Measurements from ENCODE around the gene KRT1. TPM values are rescaled to one million over a fixed set of nuclear protein-coding genes. Genes with fewer than 3 reads are reported as not detected.

The KRT1 gene
- not detected in 2 replicates for total RNA-seq (2013; cell fraction: nucleolus; rRNA removed)
- total RNA-seq (2014; rRNA removed) (not detected in 2 replicates), total RNA-seq (2014; rRNA removed; fragmentation: Illumina TruSeq; extraction: Trizol) (not detected in 2 replicates), total RNA-seq (2021) (not detected in 2 replicates), polyA plus RNA-seq (2011; rRNA removed) (not detected in 2 replicates), polyA plus RNA-seq (2014; fragmentation: Illumina TruSeq; extraction: Trizol) (0.13 TPM in 1 of 2 replicates, not detected in the other), polyA plus RNA-seq (2014; fragmentation: Nextera tagmentation; extraction: Ambion mirVana) (not detected), polyA plus RNA-seq (2014; rRNA removed) (not detected in 2 replicates), polyA plus RNA-seq (2016; fragmentation: Nextera tagmentation; extraction: Ambion mirVana) (not detected), polyA minus RNA-seq (2011; rRNA and poly(A)+ RNA removed) (not detected in 2 replicates), Bru-seq, nascent RNA (not detected), BruChase-seq, experiment 1, labeled RNA remaining after a 6-hour chase (not detected), BruChase-seq, experiment 2, labeled RNA remaining after a 2-hour chase (not detected)
- not detected for polyA plus RNA-seq (2011; ENCODE audit: low read depth)
- polyA plus RNA-seq (2011; cell fraction: cytosol; rRNA removed), result not detected in 2 replicates
- polyA plus RNA-seq (2011; cell fraction: nucleus; rRNA removed), result not detected in 2 replicates
- not detected in 2 replicates for polyA plus RNA-seq (2012)
- not detected in 2 replicates for polyA minus RNA-seq (2011; cell fraction: cytosol; rRNA and poly(A)+ RNA removed)
- polyA minus RNA-seq (2011; cell fraction: nucleus; rRNA and poly(A)+ RNA removed), result not detected in 2 replicates
- long read RNA-seq, experiment 1, result 0 reads
- long read RNA-seq, experiment 2, result 0 reads

GRCh38 chr12:52680363-52680762 lies at the start of gene KRT1:
Gene KRT1 (minus strand): TSS chr12:52680407. CDS start chr12:52680348, 59 bp downstream.
- peaks cover 4% of the 10 kb centered on the region; the same call in 1 of the 2 replicates for H4K20me1 ChIP-seq (ENCODE audit: control insufficient read depth, insufficient read depth)
- H3K4me2 ChIP-seq (ENCODE audit: control insufficient read depth, insufficient read depth), result no peak within 1 kb of the TSS
- H3K9me3 ChIP-seq (replicated peaks; ENCODE audit: control insufficient read depth, insufficient read depth, low read length), result no peaks in the 10 kb centered on the region
- 5% methylated on average over 3 of the region's 3 CpGs for WGBS (ENCODE audit: insufficient coverage, insufficient replicate concordance, low lambda C conversion rate, missing lambda C conversion rate)
- H3K79me2 ChIP-seq (ENCODE audit: control insufficient read depth, insufficient read depth, low read length), result no peaks in the 10 kb centered on the region
- no peak for FAIRE-seq
- peaks cover under 1 to 2% of the 10 kb centered on the region in 2 experiments; a peak in 3 of 4 replicates for H3K27me3 ChIP-seq (replicated peaks in 1 of 2; ENCODE audit: control insufficient read depth in 2 of 2, insufficient read depth in 2 of 2, low read length in 1 of 2)
- RAD21 ChIA-PET (ENCODE audit: unreplicated experiment), result no interaction called here
- H3K9ac ChIP-seq (ENCODE audit: control insufficient read depth, insufficient read depth, low read length), result no peak within 1 kb of the TSS
- in situ Hi-C loops (cut with MboI), result no loop called here
- no peaks in the 10 kb centered on the region for H3K4me1 ChIP-seq (ENCODE audit: control insufficient read depth, insufficient read depth, low read length)
- no peaks in the 10 kb centered on the region for H3K36me3 ChIP-seq (ENCODE audit: control insufficient read depth in 2 of 2, insufficient read depth in 2 of 2, low read length in 1 of 2)
- BruUV-seq (replicated peaks), result no TSS peak
- no peak for ATAC-seq
- no peak for DNase-seq (ENCODE audit: low read depth, low spot score)
- intact Hi-C loops (cut with micrococcal nuclease; ENCODE audit: unreplicated experiment), result no loop called here
- SMC1A ChIA-PET (ENCODE audit: uncharacterized antibody, unreplicated experiment), result interaction anchor here (0.8 kb wide), 1 partner anchor 141 kb away, joined by 3 read pairs; no protein-coding TSS in a partner anchor
- H3K27ac ChIP-seq (ENCODE audit: control insufficient read depth, insufficient read depth), result no peak within 1 kb of the TSS
- CTCF ChIA-PET, result interaction anchor here (0.6 kb wide), 1 partner anchor 385 kb away, joined by 3 read pairs; no protein-coding TSS in a partner anchor
- POLR2A ChIA-PET, result no interaction called here
- H2AFZ ChIP-seq (ENCODE audit: control insufficient read depth, low read depth, low read length), result no peak within 1 kb of the TSS
- no peak within 1 kb of the TSS for H3K4me3 ChIP-seq
- TF ChIP-seq POU2F2 (IDR thresholded peaks at IDR 0.05; ENCODE audit: borderline replicate concordance, low read depth, low read length) (no peak), ZNF384 (IDR thresholded peaks at IDR 0.05; ENCODE audit: borderline replicate concordance, low read depth, low read length) (no peak), SMAD5 (IDR thresholded peaks at IDR 0.05; ENCODE audit: low read depth) (no peak), FOXM1 (IDR thresholded peaks at IDR 0.05; ENCODE audit: low read depth, low read length) (no peak), BACH1 (IDR thresholded peaks at IDR 0.05; ENCODE audit: borderline replicate concordance) (no peak), ZNF24 (IDR thresholded peaks at IDR 0.05) (no peak), MEF2A (IDR thresholded peaks at IDR 0.05; ENCODE audit: insufficient read depth, low read depth, low read length) (no peak), MYB (IDR thresholded peaks at IDR 0.05; ENCODE audit: borderline replicate concordance, low read depth, low read length) (no peak), USF2 (IDR thresholded peaks at IDR 0.05; ENCODE audit: borderline replicate concordance, low read depth, low read length) (no peak)
- TF ChIP-seq, protein P1, sequence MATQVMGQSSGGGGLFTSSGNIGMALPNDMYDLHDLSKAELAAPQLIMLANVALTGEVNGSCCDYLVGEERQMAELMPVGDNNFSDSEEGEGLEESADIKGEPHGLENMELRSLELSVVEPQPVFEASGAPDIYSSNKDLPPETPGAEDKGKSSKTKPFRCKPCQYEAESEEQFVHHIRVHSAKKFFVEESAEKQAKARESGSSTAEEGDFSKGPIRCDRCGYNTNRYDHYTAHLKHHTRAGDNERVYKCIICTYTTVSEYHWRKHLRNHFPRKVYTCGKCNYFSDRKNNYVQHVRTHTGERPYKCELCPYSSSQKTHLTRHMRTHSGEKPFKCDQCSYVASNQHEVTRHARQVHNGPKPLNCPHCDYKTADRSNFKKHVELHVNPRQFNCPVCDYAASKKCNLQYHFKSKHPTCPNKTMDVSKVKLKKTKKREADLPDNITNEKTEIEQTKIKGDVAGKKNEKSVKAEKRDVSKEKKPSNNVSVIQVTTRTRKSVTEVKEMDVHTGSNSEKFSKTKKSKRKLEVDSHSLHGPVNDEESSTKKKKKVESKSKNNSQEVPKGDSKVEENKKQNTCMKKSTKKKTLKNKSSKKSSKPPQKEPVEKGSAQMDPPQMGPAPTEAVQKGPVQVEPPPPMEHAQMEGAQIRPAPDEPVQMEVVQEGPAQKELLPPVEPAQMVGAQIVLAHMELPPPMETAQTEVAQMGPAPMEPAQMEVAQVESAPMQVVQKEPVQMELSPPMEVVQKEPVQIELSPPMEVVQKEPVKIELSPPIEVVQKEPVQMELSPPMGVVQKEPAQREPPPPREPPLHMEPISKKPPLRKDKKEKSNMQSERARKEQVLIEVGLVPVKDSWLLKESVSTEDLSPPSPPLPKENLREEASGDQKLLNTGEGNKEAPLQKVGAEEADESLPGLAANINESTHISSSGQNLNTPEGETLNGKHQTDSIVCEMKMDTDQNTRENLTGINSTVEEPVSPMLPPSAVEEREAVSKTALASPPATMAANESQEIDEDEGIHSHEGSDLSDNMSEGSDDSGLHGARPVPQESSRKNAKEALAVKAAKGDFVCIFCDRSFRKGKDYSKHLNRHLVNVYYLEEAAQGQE (IDR thresholded peaks at IDR 0.05; ENCODE audit: low read depth, low read length), result no peak
- TF ChIP-seq, protein P2, sequence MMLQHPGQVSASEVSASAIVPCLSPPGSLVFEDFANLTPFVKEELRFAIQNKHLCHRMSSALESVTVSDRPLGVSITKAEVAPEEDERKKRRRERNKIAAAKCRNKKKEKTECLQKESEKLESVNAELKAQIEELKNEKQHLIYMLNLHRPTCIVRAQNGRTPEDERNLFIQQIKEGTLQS (IDR thresholded peaks at IDR 0.05; ENCODE audit: borderline replicate concordance, extremely low read depth, low read depth, low read length), result no peak
- TF ChIP-seq, protein P3, sequence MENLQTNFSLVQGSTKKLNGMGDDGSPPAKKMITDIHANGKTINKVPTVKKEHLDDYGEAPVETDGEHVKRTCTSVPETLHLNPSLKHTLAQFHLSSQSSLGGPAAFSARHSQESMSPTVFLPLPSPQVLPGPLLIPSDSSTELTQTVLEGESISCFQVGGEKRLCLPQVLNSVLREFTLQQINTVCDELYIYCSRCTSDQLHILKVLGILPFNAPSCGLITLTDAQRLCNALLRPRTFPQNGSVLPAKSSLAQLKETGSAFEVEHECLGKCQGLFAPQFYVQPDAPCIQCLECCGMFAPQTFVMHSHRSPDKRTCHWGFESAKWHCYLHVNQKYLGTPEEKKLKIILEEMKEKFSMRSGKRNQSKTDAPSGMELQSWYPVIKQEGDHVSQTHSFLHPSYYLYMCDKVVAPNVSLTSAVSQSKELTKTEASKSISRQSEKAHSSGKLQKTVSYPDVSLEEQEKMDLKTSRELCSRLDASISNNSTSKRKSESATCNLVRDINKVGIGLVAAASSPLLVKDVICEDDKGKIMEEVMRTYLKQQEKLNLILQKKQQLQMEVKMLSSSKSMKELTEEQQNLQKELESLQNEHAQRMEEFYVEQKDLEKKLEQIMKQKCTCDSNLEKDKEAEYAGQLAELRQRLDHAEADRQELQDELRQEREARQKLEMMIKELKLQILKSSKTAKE (IDR thresholded peaks at IDR 0.05; ENCODE audit: low read depth, poor library complexity, severe bottlenecking), result no peak

Data from GM12878 (cell line).